ENCODE data around the gene RPL19.
A peak's percentile ranks its signal among the peaks of the same experiment; 100 is the strongest.
"Not testable (repeated sequence)": the region's sequence is repeated elsewhere in the genome, so short reads cannot be mapped to it uniquely, and the experiment has no call there.

Gene RPL19

GRCh38 chr17:39200070-39200879, at the start of gene RPL19:
TSS of gene RPL19 (plus strand) at chr17:39200283. CDS start at chr17:39200345, 62 bp downstream.
- DNase-seq: no peak

- DNase-seq: no peak
These were observed 49.3 kb upstream of the RPL19 start for GRCh38 chr17:39150795-39151149.

GRCh38 chr17:39151150-39151942, 48.7 kb upstream of the RPL19 start, which contains the start of gene PLXDC1:
TSS of gene PLXDC1 (minus strand) at chr17:39151637. CDS start at chr17:39151437, 200 bp downstream.
- no peak for DNase-seq

- no peak for DNase-seq
These were observed 47.9 kb upstream of the RPL19 start for GRCh38 chr17:39151943-39152818.

- peak; percentile 76 for DNase-seq
These were observed 46.5 kb upstream of the RPL19 start for GRCh38 chr17:39153599-39154051.

- DNase-seq: no peak
These were observed 44.4 kb upstream of the RPL19 start for GRCh38 chr17:39155654-39156053.

- DNase-seq: no peak
These were observed 43.6 kb upstream of the RPL19 start for GRCh38 chr17:39156491-39156890.

- no peak for DNase-seq
These were observed 41.5 kb upstream of the RPL19 start for GRCh38 chr17:39158623-39159022.

- no peak for DNase-seq
These were observed 38.1 kb upstream of the RPL19 start for GRCh38 chr17:39161962-39162361.

- DNase-seq: peak; percentile 17
These were observed 35.4 kb upstream of the RPL19 start for GRCh38 chr17:39164675-39165143.

- no peak for DNase-seq
These were observed 34.8 kb upstream of the RPL19 start for GRCh38 chr17:39165178-39165840.

GRCh38 chr17:39165841-39166349, 34.2 kb upstream of the RPL19 start, which contains the start of gene ARL5C:
TSS of gene ARL5C (minus strand) at chr17:39166161. CDS start at chr17:39165760, 401 bp downstream.
- DNase-seq: no peak

- DNase-seq: peak; percentile 29
These were observed 33.4 kb upstream of the RPL19 start for GRCh38 chr17:39166437-39167335.

- DNase-seq: peak; percentile 92
These were observed 32.6 kb upstream of the RPL19 start for GRCh38 chr17:39167476-39167875.

GRCh38 chr17:39168503-39168902, 31.6 kb upstream of the RPL19 start:
- DNase-seq: not testable (repeated sequence)

- no peak for DNase-seq
These were observed 31.0 kb upstream of the RPL19 start for GRCh38 chr17:39169101-39169500.

- DNase-seq: no peak
These were observed 30.6 kb upstream of the RPL19 start for GRCh38 chr17:39169518-39169917.

- DNase-seq: no peak
These were observed 30.0 kb upstream of the RPL19 start for GRCh38 chr17:39170109-39170508.

- no peak for DNase-seq
These were observed 29.5 kb upstream of the RPL19 start for GRCh38 chr17:39170558-39170957.

- no peak for DNase-seq
These were observed 28.1 kb upstream of the RPL19 start for GRCh38 chr17:39171933-39172332.

GRCh38 chr17:39173080-39173479, 27.0 kb upstream of the RPL19 start:
- no peak for DNase-seq
